ENCODE data around the gene NR5A1. TPM values are rescaled to one million over a fixed set of nuclear protein-coding genes. Genes with fewer than 3 reads are reported as not detected.
A peak's percentile ranks its signal among the peaks of the same experiment; 100 is the strongest.

Gene NR5A1
- total and polyA plus RNA-seq, 2 of the 13 experiments (the other 11 are each of a cell fraction or from before 2014, with no cell fraction given): 28.9 to 44.7 TPM

DNA sequence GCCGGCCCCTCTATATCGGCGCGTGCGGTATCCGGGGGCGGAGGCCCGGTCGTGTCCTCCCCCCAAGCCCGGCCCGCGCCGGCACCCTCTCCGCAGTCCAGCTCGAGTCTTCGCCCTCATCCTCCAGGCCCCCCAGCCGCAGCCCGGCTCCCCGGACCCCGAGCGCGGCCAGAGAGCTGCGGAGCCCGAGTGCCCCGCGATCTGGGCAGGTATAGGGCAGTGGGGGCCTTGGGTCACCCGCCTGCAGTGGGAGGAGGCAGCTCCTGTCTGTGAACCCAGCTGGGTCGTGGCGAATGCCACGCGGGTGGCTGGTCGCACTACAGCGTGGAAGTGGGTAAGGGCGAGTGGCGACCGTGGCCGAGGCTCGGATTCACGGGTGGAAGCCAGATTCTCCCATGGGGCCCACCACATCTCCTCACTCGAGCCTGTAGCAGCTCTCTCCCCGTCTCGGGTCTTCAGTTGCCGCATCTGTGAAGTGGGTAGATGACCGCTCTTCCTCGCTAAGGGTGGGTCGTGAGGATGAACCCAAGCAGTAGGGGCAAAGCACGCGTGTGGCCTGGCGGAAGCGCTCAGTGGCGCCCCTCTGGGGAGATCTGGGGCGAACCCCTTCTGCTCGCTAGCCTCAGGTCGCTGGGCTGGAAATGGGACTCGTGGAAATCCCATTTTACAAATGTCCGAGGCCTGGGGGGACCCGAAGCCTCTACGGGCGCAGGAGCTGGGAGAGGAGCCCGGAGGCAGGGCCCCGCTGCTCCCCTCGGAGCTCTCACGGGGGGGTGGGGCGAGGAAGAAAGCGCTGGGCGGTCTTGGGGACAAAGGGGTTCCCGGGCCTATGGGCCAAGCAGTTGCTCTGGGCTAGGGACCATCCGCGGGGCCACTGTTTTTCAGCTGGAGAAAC lies 1.9 kb downstream of the NR5A1 start (continued):
- TF ChIP-seq ZNF567 (CRISPR knock-in tag; IDR thresholded peaks at IDR 0.05; ENCODE audit: borderline replicate concordance) (no peak), NFYC (CRISPR knock-in tag; IDR thresholded peaks at IDR 0.05) (no peak), ZBTB7B (CRISPR knock-in tag; IDR thresholded peaks at IDR 0.05) (no peak), TBP (CRISPR knock-in tag; IDR thresholded peaks at IDR 0.05) (no peak), ZNF143 (CRISPR knock-in tag; IDR thresholded peaks at IDR 0.05) (no peak), HNRNPL (IDR thresholded peaks at IDR 0.05; ENCODE audit: low read depth, low read length) (0 out of 2 replicates have a peak, but pooled peaks have one; percentile 60), ZNF530 (CRISPR knock-in tag; IDR thresholded peaks at IDR 0.05; ENCODE audit: low read depth) (no peak), BHLHE40 (IDR thresholded peaks at IDR 0.05; ENCODE audit: low read length) (no peak), MXD4 (CRISPR knock-in tag; IDR thresholded peaks at IDR 0.05) (no peak), DR1 (CRISPR knock-in tag; IDR thresholded peaks at IDR 0.05) (no peak), REPIN1 (CRISPR knock-in tag; IDR thresholded peaks at IDR 0.05; ENCODE audit: borderline replicate concordance, low read depth) (0 out of 2 replicates have a peak, but pooled peaks have one; percentile 26), ZEB1 (IDR thresholded peaks at IDR 0.05; ENCODE audit: insufficient replicate concordance, low read depth) (no peak), SMC3 (IDR thresholded peaks at IDR 0.05; ENCODE audit: low read length) (no peak), ZNF256 (CRISPR knock-in tag; conservative IDR thresholded peaks at IDR 0.05) (no peak), CBFB (CRISPR knock-in tag; IDR thresholded peaks at IDR 0.05) (no peak), ATF7-NPFF (CRISPR knock-in tag; IDR thresholded peaks at IDR 0.05; ENCODE audit: low read depth) (no peak), NCOA1 (CRISPR knock-in tag; IDR thresholded peaks at IDR 0.05) (0 out of 2 replicates have a peak, but pooled peaks have one; percentile 29), MAFF (IDR thresholded peaks at IDR 0.05; ENCODE audit: low read depth, low read length) (no peak)
- TF ChIP-seq, protein P1, sequence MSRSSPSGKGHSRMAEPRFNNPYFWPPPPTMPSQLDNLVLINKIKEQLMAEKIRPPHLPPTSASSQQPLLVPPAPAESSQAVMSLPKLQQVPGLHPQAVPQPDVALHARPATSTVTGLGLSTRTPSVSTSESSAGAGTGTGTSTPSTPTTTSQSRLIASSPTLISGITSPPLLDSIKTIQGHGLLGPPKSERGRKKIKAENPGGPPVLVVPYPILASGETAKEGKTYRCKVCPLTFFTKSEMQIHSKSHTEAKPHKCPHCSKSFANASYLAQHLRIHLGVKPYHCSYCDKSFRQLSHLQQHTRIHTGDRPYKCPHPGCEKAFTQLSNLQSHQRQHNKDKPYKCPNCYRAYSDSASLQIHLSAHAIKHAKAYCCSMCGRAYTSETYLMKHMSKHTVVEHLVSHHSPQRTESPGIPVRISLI (CRISPR knock-in tag; IDR thresholded peaks at IDR 0.05; ENCODE audit: borderline replicate concordance): no peak
- TF ChIP-seq, protein P2, sequence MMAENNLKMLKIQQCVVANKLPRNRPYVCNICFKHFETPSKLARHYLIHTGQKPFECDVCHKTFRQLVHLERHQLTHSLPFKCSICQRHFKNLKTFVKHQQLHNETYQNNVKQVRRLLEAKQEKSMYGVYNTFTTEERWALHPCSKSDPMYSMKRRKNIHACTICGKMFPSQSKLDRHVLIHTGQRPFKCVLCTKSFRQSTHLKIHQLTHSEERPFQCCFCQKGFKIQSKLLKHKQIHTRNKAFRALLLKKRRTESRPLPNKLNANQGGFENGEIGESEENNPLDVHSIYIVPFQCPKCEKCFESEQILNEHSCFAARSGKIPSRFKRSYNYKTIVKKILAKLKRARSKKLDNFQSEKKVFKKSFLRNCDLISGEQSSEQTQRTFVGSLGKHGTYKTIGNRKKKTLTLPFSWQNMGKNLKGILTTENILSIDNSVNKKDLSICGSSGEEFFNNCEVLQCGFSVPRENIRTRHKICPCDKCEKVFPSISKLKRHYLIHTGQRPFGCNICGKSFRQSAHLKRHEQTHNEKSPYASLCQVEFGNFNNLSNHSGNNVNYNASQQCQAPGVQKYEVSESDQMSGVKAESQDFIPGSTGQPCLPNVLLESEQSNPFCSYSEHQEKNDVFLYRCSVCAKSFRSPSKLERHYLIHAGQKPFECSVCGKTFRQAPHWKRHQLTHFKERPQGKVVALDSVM (CRISPR knock-in tag; IDR thresholded peaks at IDR 0.05): no peak
- TF ChIP-seq, protein P3, sequence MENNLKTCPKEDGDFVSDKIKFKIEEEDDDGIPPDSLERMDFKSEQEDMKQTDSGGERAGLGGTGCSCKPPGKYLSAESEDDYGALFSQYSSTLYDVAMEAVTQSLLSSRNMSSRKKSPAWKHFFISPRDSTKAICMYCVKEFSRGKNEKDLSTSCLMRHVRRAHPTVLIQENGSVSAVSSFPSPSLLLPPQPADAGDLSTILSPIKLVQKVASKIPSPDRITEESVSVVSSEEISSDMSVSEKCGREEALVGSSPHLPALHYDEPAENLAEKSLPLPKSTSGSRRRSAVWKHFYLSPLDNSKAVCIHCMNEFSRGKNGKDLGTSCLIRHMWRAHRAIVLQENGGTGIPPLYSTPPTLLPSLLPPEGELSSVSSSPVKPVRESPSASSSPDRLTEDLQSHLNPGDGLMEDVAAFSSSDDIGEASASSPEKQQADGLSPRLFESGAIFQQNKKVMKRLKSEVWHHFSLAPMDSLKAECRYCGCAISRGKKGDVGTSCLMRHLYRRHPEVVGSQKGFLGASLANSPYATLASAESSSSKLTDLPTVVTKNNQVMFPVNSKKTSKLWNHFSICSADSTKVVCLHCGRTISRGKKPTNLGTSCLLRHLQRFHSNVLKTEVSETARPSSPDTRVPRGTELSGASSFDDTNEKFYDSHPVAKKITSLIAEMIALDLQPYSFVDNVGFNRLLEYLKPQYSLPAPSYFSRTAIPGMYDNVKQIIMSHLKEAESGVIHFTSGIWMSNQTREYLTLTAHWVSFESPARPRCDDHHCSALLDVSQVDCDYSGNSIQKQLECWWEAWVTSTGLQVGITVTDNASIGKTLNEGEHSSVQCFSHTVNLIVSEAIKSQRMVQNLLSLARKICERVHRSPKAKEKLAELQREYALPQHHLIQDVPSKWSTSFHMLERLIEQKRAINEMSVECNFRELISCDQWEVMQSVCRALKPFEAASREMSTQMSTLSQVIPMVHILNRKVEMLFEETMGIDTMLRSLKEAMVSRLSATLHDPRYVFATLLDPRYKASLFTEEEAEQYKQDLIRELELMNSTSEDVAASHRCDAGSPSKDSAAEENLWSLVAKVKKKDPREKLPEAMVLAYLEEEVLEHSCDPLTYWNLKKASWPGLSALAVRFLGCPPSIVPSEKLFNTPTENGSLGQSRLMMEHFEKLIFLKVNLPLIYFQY (CRISPR knock-in tag; IDR thresholded peaks at IDR 0.05; ENCODE audit: borderline replicate concordance): no peak
- TF ChIP-seq, protein P4, sequence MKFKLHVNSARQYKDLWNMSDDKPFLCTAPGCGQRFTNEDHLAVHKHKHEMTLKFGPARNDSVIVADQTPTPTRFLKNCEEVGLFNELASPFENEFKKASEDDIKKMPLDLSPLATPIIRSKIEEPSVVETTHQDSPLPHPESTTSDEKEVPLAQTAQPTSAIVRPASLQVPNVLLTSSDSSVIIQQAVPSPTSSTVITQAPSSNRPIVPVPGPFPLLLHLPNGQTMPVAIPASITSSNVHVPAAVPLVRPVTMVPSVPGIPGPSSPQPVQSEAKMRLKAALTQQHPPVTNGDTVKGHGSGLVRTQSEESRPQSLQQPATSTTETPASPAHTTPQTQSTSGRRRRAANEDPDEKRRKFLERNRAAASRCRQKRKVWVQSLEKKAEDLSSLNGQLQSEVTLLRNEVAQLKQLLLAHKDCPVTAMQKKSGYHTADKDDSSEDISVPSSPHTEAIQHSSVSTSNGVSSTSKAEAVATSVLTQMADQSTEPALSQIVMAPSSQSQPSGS (CRISPR knock-in tag; IDR thresholded peaks at IDR 0.05): no peak
